Upper lobe of left lung (tissue), 4 donors: ENCODE results near the gene ATP4A.

Experiments used
- EP300 ChIP-seq, 4 donors: sonication (generic); formaldehyde crosslinking; IDR thresholded peaks; one replicate each; pipeline ENCODE4 v1.5.1; 2017; ENCODE audit warnings: antibody characterized with exemption in 4 of 4, control low read depth in 2 of 4
- POLR2A ChIP-seq, 4 donors: fragments of 450-650 bp; IDR thresholded peaks; one replicate each; pipeline ENCODE4 v1.5.1; 2016 to 2017; ENCODE audit warnings: antibody characterized with exemption in 4 of 4, mild to moderate bottlenecking in 2 of 4
- TF ChIP-seq, protein P1 (sequence below), 6 experiments: fragments of 450-650 bp in 4 of 6; fragments of 200-600 bp in 2 of 6; sonication (generic) in 2 of 6; IDR thresholded peaks; one replicate each; pipeline ENCODE4 v1.5.1; 2016 to 2019; ENCODE audit warnings: antibody characterized with exemption in 6 of 6

DNA sequence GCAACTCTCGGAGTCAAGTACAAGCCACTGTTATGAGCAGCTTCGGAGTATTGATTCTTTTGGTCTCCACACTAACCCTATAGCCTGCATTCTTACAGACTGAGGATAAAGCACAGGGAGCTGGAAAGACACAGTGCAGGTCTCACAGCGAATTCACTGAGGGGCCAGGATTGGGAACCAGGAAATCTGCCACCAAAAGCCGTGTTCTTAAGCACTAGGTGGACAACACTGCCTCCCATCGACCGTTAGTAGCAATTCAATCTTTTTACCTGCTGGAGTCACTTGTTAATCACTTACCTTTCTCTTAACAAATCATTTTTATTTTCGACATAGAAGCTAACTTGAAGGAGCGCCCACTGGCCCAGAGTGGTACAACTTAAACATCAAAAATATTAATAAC, 28.8 kb upstream of the ATP4A start:
- no peak for TF ChIP-seq EP300 (IDR thresholded peaks at IDR 0.05)
- no peak for TF ChIP-seq POLR2A (IDR thresholded peaks at IDR 0.05)
- TF ChIP-seq, protein P1, sequence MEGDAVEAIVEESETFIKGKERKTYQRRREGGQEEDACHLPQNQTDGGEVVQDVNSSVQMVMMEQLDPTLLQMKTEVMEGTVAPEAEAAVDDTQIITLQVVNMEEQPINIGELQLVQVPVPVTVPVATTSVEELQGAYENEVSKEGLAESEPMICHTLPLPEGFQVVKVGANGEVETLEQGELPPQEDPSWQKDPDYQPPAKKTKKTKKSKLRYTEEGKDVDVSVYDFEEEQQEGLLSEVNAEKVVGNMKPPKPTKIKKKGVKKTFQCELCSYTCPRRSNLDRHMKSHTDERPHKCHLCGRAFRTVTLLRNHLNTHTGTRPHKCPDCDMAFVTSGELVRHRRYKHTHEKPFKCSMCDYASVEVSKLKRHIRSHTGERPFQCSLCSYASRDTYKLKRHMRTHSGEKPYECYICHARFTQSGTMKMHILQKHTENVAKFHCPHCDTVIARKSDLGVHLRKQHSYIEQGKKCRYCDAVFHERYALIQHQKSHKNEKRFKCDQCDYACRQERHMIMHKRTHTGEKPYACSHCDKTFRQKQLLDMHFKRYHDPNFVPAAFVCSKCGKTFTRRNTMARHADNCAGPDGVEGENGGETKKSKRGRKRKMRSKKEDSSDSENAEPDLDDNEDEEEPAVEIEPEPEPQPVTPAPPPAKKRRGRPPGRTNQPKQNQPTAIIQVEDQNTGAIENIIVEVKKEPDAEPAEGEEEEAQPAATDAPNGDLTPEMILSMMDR (IDR thresholded peaks at IDR 0.05): peak in 4 of 6 experiments; percentile 26 to 47 (median 41)
